HG03060 (cell line): ENCODE data around the gene ZNF558.
"Not testable (repeated sequence)": the region's sequence is repeated elsewhere in the genome, so short reads cannot be mapped to it uniquely, and the experiment has no call there.

Experiments used
- ATAC-seq: cut with Tn5 transposase; IDR thresholded peaks from one replicate; pipeline ENCODE4 v1.9.1; 2021; ENCODE audit warnings: low read depth, moderate number of reproducible peaks; ENCODE audit not compliant: unreplicated experiment

Gene ZNF558

DNA sequence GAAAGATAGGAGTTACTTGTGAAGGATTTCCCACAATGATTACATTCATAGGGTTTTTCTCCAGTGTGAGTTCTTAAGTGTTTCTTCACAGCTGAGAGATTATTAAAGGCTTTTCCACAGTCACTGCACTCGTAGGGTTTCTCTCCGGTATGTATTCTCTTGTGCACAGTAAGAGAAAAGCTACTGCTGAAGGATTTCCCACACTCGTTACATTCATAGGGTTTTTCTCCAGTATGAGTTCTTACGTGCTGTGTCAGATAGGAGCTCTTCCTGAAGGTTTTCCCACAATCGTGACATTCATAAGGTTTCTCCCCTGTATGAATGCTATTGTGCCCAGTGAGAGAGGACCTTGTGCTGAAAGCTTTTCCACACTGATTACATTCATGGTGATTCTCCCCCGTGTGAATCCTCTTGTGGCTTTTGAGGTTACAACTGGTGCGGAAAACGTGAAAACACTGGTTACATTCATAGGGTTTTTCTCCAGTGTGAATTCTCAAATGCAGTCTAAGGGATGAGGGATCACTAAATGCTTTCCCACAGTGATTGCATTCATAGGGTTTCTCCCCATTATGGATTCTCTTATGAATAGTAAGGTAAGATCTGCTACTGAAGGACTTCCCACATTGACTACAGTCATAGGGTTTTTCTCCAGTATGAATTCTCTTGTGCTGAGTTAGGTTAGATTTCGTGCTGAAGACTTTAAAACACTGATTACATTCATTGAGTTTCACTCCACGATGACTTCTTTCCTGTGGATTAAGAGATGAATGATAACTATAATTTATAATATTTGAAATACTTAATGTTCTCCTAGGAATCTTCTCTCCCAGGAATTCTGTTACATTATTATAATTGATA, 20.6 kb downstream of the ZNF558 start:
- no peak for ATAC-seq

DNA sequence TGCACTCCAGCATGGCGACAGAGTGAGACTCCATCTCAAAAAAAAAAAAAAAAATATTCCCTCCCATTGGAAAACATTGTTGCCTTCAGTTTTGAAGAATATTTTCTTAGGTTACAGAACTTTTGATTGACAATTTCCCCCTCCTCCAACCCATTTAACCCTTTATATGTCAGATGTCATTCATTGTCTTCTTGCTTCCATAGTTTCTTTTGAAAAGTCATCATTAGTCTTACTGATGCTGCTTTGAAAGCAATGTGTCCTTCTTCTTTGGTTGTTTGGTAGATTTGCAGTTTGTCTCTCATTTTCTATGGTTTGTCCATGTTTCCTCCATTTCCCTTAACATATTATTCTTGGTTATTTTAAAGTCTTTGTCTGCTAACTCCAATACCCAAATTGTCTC, 25.4 kb downstream of the ZNF558 start:
- ATAC-seq: no peak

DNA sequence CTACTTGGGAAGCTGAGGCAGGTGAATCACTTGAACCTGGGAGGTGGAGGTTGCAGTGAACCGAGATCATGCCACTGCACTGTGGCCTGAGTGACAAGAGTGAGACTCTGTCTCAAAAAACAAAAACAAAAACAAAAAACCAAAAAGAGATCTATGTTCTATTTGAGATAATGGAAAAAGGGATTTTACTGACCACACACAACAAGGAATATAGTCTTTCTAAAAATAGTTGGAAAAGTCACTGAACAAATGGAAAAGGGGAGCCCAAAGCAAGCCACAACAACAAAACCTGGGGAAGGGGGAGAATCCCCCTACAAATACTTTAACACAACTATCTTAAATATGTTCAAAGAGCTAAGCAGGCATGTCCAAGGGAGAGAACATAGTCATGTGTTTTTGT, 37.3 kb downstream of the ZNF558 start:
- ATAC-seq: no peak

DNA sequence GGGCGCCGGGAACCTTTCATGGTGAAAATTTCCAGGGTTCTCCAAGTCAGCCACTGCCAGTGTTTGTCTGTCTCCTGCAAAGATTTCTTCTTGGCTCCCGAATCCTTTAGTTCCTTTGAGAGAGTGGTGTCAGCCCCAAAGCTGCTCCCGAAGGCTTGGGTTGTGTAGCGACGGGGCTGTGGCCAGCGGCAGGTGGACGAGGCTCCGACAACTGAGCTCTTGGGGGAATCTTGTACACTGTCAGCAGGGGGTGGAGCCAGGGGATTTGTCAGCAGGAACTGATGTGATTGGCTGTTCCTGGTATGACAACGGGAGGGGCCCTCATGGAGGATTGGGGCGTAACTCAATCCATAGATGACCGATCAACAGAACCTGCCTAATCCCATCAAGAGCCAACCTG, 58.5 kb downstream of the ZNF558 start:
- ATAC-seq: not testable (repeated sequence)

DNA sequence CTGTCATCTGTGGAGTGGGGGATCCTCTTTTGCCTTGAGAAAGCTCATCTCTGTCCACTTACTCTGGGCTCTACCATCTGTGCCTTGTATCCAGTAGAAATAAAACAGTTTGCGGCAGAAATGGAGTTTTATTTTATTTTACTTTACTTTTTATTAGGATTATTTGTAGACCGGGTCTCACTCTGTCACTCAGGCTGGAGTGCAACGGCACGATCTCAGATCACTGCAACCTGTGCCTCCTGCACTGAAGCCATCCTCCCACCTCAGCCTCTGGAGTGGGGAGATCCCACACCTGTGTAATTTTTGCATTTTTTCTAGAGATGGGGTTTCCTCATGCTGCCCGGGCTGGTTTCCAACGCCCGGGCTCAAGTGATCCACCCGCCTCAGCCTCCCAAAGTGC, 62.8 kb downstream of the ZNF558 start:
- not testable (repeated sequence) for ATAC-seq

DNA sequence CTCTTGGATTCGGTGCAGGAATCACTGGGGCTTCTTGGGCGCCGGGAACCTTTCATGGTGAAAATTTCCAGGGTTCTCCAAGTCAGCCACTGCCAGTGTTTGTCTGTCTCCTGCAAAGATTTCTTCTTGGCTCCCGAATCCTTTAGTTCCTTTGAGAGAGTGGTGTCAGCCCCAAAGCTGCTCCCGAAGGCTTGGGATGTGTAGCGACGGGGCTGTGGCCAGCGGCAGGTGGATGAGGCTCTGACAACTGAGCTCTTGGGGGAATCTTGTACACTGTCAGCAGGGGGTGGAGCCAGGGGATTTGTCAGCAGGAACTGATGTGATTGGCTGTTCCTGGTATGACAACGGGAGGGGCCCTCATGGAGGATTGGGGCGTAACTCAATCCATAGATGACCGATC, 64.8 kb downstream of the ZNF558 start:
- ATAC-seq: not testable (repeated sequence)
